Lower lobe of right lung (tissue), 2 donors: ENCODE data around the gene SGCA. TPM values are rescaled to one million over a fixed set of nuclear protein-coding genes. Genes with fewer than 3 reads are reported as not detected.
A peak's percentile ranks its signal among the peaks of the same experiment; 100 is the strongest.

ENCODE experiments used
- ATAC-seq, 2 donors: fragments of 200-7000 bp; cut with Tn5 transposase; one replicate each; pipeline ENCODE4 v1.9.1; 2020 to 2022; ENCODE audit warnings: mild to moderate bottlenecking in 2 of 2, moderate library complexity in 2 of 2
- DNase-seq: peaks from one replicate; pipeline ENCODE4 v3.0.0-alpha.2; 2020
- H3K27ac ChIP-seq: fragments of 200-600 bp; one replicate; pipeline ENCODE4 v1.8.0; 2022
- H3K27me3 ChIP-seq: fragments of 200-600 bp; one replicate; pipeline ENCODE4 v1.8.0; 2022; ENCODE audit warnings: low read depth
- H3K36me3 ChIP-seq: fragments of 200-600 bp; one replicate; pipeline ENCODE4 v1.8.0; 2022; ENCODE audit warnings: mild to moderate bottlenecking
- H3K4me1 ChIP-seq: fragments of 200-600 bp; one replicate; pipeline ENCODE4 v1.8.0; 2022
- H3K4me3 ChIP-seq: fragments of 200-600 bp; one replicate; pipeline ENCODE4 v1.8.0; 2022; ENCODE audit warnings: mild to moderate bottlenecking
- H3K9me3 ChIP-seq: fragments of 200-600 bp; one replicate; pipeline ENCODE4 v1.8.0; 2022
- intact Hi-C: fragments of 100-400 bp; cut with DNase I; formaldehyde crosslinking; loops from one replicate; pipeline ENCODE4 v1.11.0; 2022
- total RNA-seq: library from RNA; stranded (reverse); fragmentation: NEBNext Ultra II Directional; extraction: Animal tissue kit (Norgen Biotek cat#: 25700); gene quantifications from one replicate; pipeline ENCODE4 v1.2.1, GENCODE V29; 2021
- TF ChIP-seq, protein P1 (sequence below): fragments of 200-600 bp; IDR thresholded peaks from one replicate; pipeline ENCODE4 v1.8.0; 2022; ENCODE audit warnings: antibody characterized with exemption, mild to moderate bottlenecking
- donor health status: DM: no; HTN: yes; CAD: no; lungs with severe emphysema.

SGCA gene
- total RNA-seq, 1 donor from 2014 or later: 9.1 TPM

DNA sequence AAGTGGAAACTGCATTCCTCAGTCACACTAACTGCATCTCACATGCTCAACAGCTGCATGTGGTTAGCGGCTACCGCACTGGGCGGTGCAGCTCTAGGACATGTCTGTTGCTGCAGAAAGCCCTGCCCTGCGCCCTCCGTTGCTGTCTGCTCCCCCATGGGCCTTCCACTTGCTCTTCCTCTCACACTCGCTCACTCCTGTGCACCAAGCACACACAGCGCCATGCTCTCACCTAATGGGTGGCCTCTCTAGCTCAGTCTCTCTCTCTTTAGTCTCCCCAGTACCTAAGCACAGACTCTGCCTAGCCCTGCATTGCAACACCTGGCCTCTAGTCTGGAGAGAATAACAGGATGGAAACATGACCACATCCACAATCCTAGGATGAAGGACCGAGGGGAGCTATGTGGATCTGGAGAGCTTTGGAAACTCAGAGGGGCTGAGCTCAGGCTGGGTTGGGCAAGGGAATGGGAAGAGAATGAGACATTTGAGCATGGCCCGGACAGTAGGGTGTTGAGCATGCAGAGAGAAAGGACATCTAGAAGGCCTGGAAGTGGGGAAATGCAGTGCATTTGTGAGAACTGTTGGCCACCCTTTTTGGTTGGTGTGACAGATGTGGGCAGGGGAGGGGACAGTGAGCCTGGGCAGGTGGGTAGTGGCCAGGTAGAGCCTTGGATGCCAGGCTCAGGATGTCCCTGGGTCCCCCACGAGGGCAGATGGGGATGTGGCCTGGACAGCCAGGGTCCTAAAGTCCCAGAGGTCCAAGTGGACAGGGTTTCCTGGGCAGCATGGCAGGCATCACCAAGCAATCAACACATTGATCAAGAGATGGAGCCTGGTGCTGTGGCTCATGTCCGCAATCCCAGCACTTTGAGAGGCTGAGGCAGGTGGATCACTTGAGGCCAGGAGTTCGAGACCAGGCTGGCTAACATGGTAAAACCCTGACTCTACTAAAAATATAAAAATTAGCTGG, 16.1 kb downstream of the SGCA start:
- H3K4me3 ChIP-seq: no peak overlapping the region
- intact Hi-C loops: no loop called here
- no peaks in the 10 kb centered on the region for H3K9me3 ChIP-seq
- peaks cover 26% of the 10 kb centered on the region for H3K4me1 ChIP-seq
- DNase-seq: no peak
- TF ChIP-seq, protein P1, sequence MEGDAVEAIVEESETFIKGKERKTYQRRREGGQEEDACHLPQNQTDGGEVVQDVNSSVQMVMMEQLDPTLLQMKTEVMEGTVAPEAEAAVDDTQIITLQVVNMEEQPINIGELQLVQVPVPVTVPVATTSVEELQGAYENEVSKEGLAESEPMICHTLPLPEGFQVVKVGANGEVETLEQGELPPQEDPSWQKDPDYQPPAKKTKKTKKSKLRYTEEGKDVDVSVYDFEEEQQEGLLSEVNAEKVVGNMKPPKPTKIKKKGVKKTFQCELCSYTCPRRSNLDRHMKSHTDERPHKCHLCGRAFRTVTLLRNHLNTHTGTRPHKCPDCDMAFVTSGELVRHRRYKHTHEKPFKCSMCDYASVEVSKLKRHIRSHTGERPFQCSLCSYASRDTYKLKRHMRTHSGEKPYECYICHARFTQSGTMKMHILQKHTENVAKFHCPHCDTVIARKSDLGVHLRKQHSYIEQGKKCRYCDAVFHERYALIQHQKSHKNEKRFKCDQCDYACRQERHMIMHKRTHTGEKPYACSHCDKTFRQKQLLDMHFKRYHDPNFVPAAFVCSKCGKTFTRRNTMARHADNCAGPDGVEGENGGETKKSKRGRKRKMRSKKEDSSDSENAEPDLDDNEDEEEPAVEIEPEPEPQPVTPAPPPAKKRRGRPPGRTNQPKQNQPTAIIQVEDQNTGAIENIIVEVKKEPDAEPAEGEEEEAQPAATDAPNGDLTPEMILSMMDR: no peak
- no peak for ATAC-seq
- H3K27ac ChIP-seq: no peak overlapping the region
- peaks cover 13% of the 10 kb centered on the region for H3K36me3 ChIP-seq
- no peaks in the 10 kb centered on the region for H3K27me3 ChIP-seq

DNA sequence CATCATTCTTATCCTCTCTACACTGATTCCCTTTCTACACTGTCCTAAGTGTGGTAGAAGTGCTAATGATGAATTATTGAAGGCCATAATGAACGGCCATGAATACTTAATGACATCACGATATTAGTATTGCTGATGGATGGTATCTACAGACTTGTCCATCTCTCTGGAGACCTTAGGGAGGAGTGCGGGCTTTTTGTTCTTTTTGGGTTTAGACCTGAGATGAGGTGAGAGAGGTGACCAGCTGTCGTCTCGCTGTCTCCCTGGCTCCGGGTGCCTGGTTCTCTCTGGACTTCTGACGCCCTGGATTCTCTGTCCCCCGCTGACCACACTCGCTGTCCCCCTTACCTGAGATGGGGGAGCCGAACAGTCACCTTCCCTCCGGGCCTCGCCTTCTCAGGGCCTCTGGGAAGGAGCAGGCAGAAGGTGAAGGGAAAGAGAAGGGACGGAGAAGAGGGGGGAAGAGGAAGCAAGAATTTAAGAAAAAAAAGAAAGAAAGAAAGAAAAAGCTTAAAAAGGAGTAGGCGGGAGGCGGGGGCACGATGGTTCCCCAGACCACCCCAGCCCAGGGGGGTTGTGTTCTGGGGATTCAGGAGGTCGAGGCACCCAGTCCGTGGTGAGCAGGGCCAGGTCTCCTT, 17.1 kb downstream of the SGCA start:
- intact Hi-C loops: no loop called here
- DNase-seq (no peak), ATAC-seq (no peak)
- H3K4me3 ChIP-seq: no peak overlapping the region
- TF ChIP-seq, protein P1: no peak
- H3K4me1 ChIP-seq: peaks cover 18% of the 10 kb centered on the region
- H3K27ac ChIP-seq: no peak overlapping the region
- no peaks in the 10 kb centered on the region for H3K27me3 ChIP-seq
- H3K36me3 ChIP-seq: peaks cover 22% of the 10 kb centered on the region
- H3K9me3 ChIP-seq: no peaks in the 10 kb centered on the region

DNA sequence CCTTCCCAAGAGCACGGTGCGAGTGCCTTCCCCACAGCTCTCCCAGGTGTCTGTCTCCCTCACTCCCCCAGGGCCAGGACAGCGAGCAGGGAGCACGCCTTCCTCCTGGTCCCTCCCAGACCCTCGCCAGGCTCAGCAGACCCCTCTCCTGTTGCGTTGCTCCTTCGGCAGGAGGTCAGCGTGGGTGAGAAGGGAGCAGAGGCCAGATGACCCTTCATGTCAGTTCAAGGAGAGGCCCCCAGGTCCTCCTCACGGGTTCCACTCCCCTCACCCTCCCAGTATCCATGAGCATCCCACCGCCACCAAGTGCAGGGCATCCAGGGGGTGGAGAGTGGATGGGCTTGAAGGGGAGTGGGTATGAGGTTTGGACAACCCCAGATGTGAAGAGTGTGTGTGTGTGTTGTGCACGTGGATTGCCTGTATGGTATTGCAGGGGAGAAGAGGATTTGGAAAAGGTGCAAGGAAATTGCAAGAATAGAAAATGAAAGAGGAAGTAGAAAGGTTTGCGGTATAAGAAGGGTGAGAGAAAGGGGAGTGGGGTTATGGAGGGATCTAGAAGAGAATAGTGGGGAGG, 17.7 kb downstream of the SGCA start:
- TF ChIP-seq, protein P1: no peak
- Histone ChIP-seq H3K27me3 (no peaks in the 10 kb centered on the region), H3K27ac (no peak overlapping the region), H3K4me1 (peaks cover 12% of the 10 kb centered on the region), H3K4me3 (peak overlapping the region; percentile 1), H3K36me3 (peaks cover 27% of the 10 kb centered on the region), H3K9me3 (no peaks in the 10 kb centered on the region)
- intact Hi-C loops: no loop called here
- DNase-seq (no peak), ATAC-seq (peak in 1 of 2 donors; percentile 34)

DNA sequence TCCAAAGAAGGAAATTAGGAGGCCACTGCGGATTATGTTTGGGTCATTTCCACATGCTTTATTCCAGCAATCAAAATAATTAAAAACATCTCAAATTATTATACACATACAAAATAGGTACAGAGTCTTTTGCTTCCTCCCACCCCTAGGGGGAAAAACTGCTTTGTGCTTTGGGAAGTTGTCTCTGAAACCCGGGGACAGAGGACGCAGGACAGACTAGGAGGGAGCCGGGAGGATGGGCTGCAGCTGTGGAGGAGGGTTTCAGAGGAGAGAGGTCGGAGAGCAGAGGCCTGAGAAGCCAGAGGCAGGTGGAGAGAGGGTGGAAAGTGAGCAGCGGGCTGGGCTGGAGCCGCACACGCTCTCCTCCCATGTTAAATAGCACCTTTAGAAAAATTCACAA, 18.3 kb downstream of the SGCA start:
- H3K36me3 ChIP-seq: peaks cover 32% of the 10 kb centered on the region
- ATAC-seq: no peak
- H3K4me1 ChIP-seq: peaks cover 10% of the 10 kb centered on the region
- H3K4me3 ChIP-seq: peak overlapping the region; percentile 1
- TF ChIP-seq, protein P1: no peak
- intact Hi-C loops: no loop called here
- no peaks in the 10 kb centered on the region for H3K27me3 ChIP-seq
- no peaks in the 10 kb centered on the region for H3K9me3 ChIP-seq
- no peak for DNase-seq
- no peak overlapping the region for H3K27ac ChIP-seq

DNA sequence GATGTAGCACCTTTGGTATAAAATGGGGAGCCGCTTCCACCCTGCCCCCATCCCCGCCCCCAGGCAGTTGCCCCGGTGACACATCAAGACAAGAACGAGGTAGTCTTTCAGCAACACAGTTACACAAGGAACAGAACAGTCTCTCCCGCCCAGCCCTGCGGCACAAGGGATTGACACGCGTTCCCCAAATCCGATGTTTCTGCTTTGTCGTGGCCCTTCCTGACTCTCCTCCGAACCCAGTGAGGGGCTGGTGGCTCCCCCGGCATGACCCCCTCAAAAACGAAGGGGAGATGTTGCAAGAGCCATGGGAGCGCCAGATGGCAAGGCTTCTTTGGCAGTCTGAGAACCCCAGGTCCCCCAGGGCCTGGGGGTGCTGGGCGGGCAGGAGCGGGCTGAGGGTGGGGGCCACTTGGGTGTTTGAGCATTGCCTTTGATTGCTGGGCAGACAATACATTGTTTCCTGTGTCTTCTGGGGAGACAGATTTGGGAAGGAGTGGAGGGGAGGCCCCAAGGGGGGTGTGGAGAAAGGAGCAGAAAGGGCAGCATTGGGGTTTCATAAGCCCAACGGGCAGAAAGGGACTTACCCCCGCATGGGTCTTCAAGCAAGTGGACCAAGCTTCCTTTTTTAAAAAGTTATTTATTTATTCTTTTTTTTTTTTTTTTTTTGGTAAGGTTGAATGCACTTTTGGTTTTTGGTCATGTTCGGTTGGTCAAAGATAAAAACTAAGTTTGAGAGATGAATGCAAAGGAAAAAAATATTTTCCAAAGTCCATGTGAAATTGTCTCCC, 19.0 kb downstream of the SGCA start:
- H3K27me3 ChIP-seq: no peaks in the 10 kb centered on the region
- no peak overlapping the region for H3K27ac ChIP-seq
- intact Hi-C loops: no loop called here
- no peaks in the 10 kb centered on the region for H3K9me3 ChIP-seq
- TF ChIP-seq, protein P1: no peak
- H3K36me3 ChIP-seq: peaks cover 40% of the 10 kb centered on the region
- H3K4me3 ChIP-seq: no peak overlapping the region
- peak; percentile 78 for DNase-seq
- peak; percentile 29 to 59 for ATAC-seq
- H3K4me1 ChIP-seq: peaks cover 10% of the 10 kb centered on the region
